ENCODE measurements around the gene DLG5. TPM values are rescaled to one million over a fixed set of nuclear protein-coding genes. Genes with fewer than 3 reads are reported as not detected.

The DLG5 gene
- total RNA-seq, 1 donor from 2014 or later: 32.9 TPM

GRCh38 chr10:77859865-77860282 is 66.7 kb downstream of the DLG5 start:
- Histone ChIP-seq H3K27ac (no peak overlapping the region), H3K4me1 (no peaks in the 10 kb centered on the region)
- intact Hi-C loops (cut with DNase I): no loop called here

GRCh38 chr10:77859200-77859864 is 67.2 kb downstream of the DLG5 start:
- no peak overlapping the region for H3K27ac ChIP-seq

More at GRCh38 chr10:77859865-77860282, 66.7 kb downstream of the DLG5 start:
- no peaks in the 10 kb centered on the region for H3K9me3 ChIP-seq
- DNase-seq (ENCODE audit: low spot score in 2 of 2): no peak
- no peak overlapping the region for H3K4me3 ChIP-seq
- H3K27me3 ChIP-seq: no peaks in the 10 kb centered on the region
- H3K36me3 ChIP-seq: peaks cover 3 to 7% of the 10 kb centered on the region in 2 donors
- no peak for TF ChIP-seq CTCF (IDR thresholded peaks at IDR 0.05)

GRCh38 chr10:77857272-77857671 is 69.3 kb downstream of the DLG5 start:
- no peak overlapping the region for H3K4me3 ChIP-seq
- no peak for DNase-seq (ENCODE audit: low spot score in 2 of 2)
- intact Hi-C loops (cut with DNase I): no loop called here
- no peak for TF ChIP-seq CTCF (IDR thresholded peaks at IDR 0.05)
- no peaks in the 10 kb centered on the region for H3K4me1 ChIP-seq
- no peaks in the 10 kb centered on the region for H3K27me3 ChIP-seq
- H3K9me3 ChIP-seq: no peaks in the 10 kb centered on the region
- H3K36me3 ChIP-seq: peaks cover 21 to 29% of the 10 kb centered on the region in 2 donors
- no peak overlapping the region for H3K27ac ChIP-seq

More at GRCh38 chr10:77859200-77859864, 67.2 kb downstream of the DLG5 start:
- Histone ChIP-seq H3K36me3 (peaks cover 3 to 8% of the 10 kb centered on the region in 2 donors), H3K4me1 (no peaks in the 10 kb centered on the region), H3K9me3 (no peaks in the 10 kb centered on the region), H3K27me3 (no peaks in the 10 kb centered on the region), H3K4me3 (no peak overlapping the region)
- no peak for TF ChIP-seq CTCF (IDR thresholded peaks at IDR 0.05)
- DNase-seq (ENCODE audit: low spot score in 2 of 2): no peak
- intact Hi-C loops (cut with DNase I): no loop called here

GRCh38 chr10:77856566-77856965 is 70.0 kb downstream of the DLG5 start:
- Histone ChIP-seq H3K27me3 (no peaks in the 10 kb centered on the region), H3K4me1 (no peaks in the 10 kb centered on the region), H3K27ac (no peak overlapping the region), H3K4me3 (no peak overlapping the region), H3K36me3 (peaks cover 24 to 36% of the 10 kb centered on the region in 2 donors), H3K9me3 (no peaks in the 10 kb centered on the region)
- no peak for DNase-seq (ENCODE audit: low spot score in 2 of 2)
- no peak for TF ChIP-seq CTCF (IDR thresholded peaks at IDR 0.05)
- intact Hi-C loops (cut with DNase I): no loop called here

- H3K9me3 ChIP-seq: no peaks in the 10 kb centered on the region
- no peak overlapping the region for H3K4me3 ChIP-seq
- no peaks in the 10 kb centered on the region for H3K27me3 ChIP-seq
- H3K4me1 ChIP-seq: no peaks in the 10 kb centered on the region
- intact Hi-C loops (cut with DNase I): no loop called here
- H3K36me3 ChIP-seq: peaks cover 24 to 44% of the 10 kb centered on the region in 2 donors
- no peak for DNase-seq (ENCODE audit: low spot score in 2 of 2)
- no peak for TF ChIP-seq CTCF (IDR thresholded peaks at IDR 0.05)
- no peak overlapping the region for H3K27ac ChIP-seq
Measured at GRCh38 chr10:77855404-77856155, 71.0 kb downstream of the DLG5 start.
